Dermis blood vessel endothelial cell (primary cell): ENCODE results near the gene CYP39A1. TPM values are rescaled to one million over a fixed set of nuclear protein-coding genes. Genes with fewer than 3 reads are reported as not detected.

Source experiments
- DNase-seq: peaks from one replicate; pipeline ENCODE4 v3.0.0; 2010
- total RNA-seq: library from RNA; depleted of rRNA; stranded (reverse); fragments of >200 nt; gene quantifications from 2 replicates; pipeline ENCODE4 v1.2.3, GENCODE V29; 2014

The CYP39A1 gene
- total RNA-seq, 1 donor from 2014 or later: 3.4 TPM

GRCh38 chr6:46509981-46510510 is 142.6 kb downstream of the CYP39A1 start:
- no peak for DNase-seq

GRCh38 chr6:46509063-46509462 is 143.6 kb downstream of the CYP39A1 start:
- DNase-seq: no peak

- DNase-seq: no peak
Measured at GRCh38 chr6:46507426-46507825, 145.2 kb downstream of the CYP39A1 start.

- no peak for DNase-seq
Measured at GRCh38 chr6:46505693-46506512, 146.7 kb downstream of the CYP39A1 start.

- DNase-seq: no peak
Measured at GRCh38 chr6:46504242-46504641, 148.4 kb downstream of the CYP39A1 start.

- DNase-seq: no peak
Measured at GRCh38 chr6:46502486-46503119, 150.0 kb downstream of the CYP39A1 start.

GRCh38 chr6:46501136-46502089 is 151.2 kb downstream of the CYP39A1 start:
- DNase-seq: no peak

- DNase-seq: no peak
Measured at GRCh38 chr6:46500382-46500781, 152.2 kb downstream of the CYP39A1 start.

Other genes with a start within 250 kb of the CYP39A1 start
- gene RCAN2, start 161.4 kb downstream of the CYP39A1 start, total RNA-seq: 0.19 and 0.34 TPM in 2 replicates
- 1.9 and 6.3 TPM in 2 replicates for gene SLC25A27, start 157 bp upstream of the CYP39A1 start, total RNA-seq
- 0.05 and 0.17 TPM in 2 replicates for gene TDRD6, start 35.1 kb upstream of the CYP39A1 start, total RNA-seq
- not detected in 2 replicates for gene PLA2G7, start 82.6 kb upstream of the CYP39A1 start, total RNA-seq
- not detected in 2 replicates for gene ANKRD66, start 94.1 kb upstream of the CYP39A1 start, total RNA-seq
- gene MEP1A, start 140.6 kb upstream of the CYP39A1 start, total RNA-seq: not detected in 2 replicates